Activated CD8-positive, alpha-beta memory T cell treated with anti-CD3 and anti-CD28 coated beads, Interleukin-2, amount 50 U/mL, for 24 hours (primary cell): ENCODE results near the gene RIPPLY3.
"Not testable (repeated sequence)": the region's sequence is repeated elsewhere in the genome, so short reads cannot be mapped to it uniquely, and the experiment has no call there.

Experiments
- DNase-seq: peaks from one replicate; pipeline ENCODE4 v3.0.0-alpha.2; 2020; ENCODE audit errors: extremely low read depth

RIPPLY3 gene

DNA sequence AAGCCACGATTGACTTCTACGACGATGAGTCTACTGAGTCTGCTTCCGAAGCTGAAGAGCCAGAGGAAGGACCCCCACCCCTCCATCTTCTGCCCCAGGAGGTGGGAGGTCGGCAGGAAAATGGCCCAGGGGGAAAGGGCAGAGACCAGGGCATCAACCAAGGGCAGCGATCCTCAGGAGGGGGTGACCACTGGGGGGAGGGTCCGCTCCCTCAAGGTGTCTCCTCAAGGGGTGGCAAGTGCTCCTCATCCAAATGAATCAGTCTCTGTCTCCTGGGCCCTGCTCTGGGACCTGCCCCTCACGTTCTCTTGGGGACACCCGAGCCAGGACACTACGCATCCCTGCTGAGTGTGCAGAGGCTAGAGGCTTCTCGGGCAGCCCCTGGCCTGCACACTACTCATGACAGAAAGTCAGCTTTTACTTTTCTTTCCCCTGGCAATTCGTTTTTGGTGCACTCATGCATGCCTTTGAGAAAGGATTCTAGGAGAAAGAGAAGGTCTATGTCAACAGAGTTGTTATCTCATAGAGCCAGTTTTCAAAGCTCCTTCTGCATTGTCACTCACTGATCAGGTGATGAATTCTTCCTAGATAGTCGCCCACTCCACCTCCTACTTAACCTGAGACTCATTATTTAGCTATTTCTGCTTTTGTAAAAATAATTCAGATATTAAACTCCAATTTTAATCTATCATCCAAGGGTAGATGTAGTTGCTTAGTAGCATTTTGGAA lies 11.6 kb downstream of the RIPPLY3 start:
- no peak for DNase-seq

DNA sequence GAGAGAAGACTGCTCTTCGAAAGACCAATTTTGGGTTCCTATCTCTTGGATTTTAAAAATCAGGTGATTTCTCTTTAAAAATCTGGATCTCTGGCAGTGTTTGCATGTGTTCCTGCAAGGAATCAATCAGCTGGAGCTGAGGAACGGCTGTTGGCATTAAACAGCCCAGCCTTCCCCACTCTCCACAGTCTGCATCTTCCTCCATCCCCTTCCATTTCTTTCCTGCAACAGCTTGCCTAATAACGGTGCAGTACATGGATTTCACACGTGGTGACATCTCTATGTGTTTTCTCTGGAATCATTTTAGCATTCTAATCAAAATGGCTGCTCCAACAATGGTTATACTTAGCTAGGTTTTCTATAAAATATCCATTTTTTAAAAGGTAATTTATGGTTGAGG lies 20.0 kb downstream of the RIPPLY3 start:
- DNase-seq = no peak

DNA sequence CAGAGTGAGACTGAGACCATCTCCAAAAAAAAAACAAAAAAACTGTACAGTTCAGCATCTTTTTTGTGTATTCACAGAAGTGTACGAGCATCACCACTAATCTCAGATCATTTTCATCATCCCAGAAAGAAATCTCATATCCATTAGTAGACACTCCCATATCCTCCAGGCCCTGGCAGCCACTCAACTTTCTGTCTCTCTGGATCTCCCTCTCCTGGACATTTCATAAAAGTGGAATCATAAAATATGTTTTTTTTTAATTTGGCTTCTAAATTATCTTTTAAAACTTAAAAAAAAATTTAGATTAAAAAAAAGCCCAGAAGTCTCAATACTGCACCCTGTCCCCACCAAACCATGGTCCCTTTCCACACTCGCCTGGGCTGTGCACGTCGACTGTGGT lies 22.1 kb downstream of the RIPPLY3 start:
- DNase-seq = no peak

DNA sequence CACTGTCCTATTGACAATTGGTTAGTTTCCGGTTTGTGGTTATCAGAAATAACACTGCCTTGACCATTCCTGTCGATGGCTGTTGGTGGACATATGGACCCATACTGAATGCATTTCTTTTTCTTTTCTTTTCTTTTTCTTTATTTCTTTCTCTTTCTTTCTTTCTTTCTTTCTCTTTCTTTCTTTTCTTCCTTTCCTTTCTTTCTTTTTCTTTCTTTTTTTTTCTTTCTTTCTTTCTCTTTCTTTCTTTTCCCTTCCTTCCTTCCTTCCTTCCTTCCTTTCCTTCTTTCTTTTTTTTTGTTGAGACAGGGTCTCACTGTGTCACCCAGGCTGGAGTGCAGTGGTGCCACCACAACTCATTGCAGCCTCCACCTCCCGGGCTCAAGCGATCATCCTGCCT lies 24.4 kb downstream of the RIPPLY3 start:
- no peak for DNase-seq

DNA sequence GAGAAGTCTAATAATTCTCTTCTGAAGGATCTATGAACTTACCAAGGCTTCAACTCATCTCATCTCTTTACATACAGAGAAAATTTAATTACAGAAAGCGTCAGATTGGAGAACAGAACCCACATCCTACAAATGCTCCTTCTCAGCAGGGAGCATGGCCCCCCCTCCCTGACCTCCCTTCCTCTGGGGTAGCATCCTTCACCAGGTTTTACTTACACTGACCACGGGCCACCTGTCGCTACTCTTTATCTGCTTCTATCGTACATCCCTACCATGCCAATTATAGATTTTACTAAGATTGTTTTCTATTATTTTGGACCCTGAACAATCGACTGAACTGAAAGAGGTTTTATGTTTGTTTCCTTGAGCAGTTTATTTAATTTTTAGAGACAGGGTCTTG lies 25.8 kb downstream of the RIPPLY3 start:
- DNase-seq = no peak

DNA sequence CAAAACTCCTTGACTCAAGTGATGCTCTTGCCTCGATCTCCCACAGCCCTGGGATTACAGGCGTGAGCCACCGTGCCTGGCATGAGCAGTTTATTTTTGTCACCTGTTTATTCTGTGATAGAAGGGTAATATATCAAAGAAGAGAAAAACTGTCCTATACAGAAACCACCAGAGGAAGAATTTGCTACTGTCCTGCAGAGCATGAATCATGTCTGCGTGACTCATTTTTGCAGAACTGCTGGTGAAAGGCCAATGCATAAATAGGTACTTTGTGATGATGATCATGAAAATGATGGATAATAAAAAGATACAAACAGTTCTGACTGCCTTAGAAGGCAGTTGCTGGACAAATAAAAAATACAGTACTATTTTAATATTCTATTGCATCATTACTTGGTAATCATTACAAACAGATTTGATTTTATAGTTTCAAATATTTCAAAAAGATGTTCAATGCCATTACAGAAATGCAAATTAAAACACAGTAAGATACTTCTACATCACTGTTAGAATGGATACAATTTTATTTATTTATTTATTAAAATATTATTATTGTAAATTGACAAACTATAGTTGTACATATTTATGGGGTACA lies 26.5 kb downstream of the RIPPLY3 start:
- DNase-seq = no peak

DNA sequence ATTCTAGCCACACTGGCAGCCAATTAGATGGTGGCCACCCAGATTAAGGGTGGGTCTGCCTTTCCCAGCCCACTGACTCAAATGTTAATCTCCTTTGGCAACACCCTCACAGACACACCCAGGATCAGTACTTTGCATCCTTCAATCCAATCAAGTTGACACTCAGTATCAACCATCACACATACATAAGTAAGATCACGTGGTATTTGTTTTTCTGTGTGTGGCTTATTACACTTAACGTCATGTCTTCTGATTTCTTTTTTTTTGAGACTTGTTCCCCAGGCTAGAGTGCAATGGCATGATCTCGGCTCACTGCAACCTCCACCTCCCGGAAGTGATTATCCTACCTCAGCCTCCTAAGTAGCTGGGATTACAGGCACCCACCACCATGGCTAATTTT lies 27.9 kb downstream of the RIPPLY3 start:
- DNase-seq = not testable (repeated sequence)

DNA sequence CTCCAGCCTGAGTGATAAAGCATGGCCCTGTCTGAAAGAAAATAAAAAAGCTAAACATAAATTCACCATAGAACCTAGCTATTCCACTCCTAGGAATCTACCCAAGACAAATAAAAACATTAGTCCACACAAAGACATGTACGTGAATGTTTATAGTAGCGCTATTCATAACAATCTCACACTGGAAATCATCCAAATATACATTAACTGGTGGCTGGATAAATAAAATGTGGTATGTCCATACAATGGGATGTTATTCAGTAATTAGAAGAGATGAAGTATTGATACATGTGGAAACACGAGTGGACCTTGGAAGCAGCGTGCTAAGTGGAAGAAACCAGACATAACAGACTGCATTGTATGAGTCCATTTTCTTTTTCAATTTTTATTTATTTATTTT lies 29.7 kb downstream of the RIPPLY3 start:
- DNase-seq = no peak

DNA sequence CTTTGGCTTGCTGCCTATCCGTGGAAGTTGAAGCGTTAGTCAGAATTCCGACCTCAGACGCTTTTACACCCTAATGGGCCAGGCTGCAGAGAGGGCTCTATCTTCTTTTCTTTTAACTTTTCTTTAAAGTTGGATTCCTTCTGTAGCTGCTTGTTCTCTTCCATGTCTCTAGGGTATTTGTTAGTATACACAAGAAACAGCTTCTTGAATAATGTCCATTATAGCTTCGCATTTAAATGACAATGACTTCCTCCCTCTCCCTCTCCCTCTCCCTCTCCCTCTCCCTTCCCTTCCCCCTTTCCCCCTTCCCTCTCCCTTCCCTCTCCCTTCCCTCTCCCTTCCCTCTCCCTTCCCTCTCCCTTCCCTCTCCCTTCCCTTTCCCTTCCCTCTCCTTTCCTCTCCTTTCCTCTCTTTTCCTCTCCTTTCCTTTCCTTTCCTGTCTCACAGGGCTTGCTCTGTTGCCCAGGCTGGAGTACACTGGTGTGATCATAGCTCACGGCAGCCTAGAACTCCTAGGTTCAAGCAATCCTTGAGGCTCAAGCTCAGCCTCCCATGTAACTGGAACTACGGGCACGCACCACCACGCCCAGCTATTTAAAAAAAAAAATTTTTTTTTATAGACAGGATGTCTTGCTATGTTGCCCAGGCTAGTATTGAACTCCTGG lies 33.0 kb downstream of the RIPPLY3 start:
- DNase-seq = no peak

DNA sequence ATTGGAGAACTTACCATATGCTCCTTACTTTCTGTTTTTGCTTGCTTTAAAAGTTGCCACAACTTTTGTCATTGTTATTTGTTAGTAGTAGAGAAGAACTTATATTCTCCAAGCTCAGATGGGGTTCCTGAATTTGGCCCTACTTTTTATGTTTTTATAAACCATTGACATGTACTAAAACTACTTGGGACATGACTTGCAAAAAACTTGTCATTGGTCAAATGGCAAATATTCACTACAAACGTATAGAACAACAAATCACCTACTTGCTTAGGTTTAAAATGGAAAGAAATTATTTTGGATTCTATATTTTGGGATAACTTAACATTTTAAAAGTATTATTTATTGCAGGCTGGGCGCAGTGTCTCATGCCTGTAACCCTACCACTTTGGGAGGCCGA lies 33.7 kb downstream of the RIPPLY3 start:
- no peak for DNase-seq

DNA sequence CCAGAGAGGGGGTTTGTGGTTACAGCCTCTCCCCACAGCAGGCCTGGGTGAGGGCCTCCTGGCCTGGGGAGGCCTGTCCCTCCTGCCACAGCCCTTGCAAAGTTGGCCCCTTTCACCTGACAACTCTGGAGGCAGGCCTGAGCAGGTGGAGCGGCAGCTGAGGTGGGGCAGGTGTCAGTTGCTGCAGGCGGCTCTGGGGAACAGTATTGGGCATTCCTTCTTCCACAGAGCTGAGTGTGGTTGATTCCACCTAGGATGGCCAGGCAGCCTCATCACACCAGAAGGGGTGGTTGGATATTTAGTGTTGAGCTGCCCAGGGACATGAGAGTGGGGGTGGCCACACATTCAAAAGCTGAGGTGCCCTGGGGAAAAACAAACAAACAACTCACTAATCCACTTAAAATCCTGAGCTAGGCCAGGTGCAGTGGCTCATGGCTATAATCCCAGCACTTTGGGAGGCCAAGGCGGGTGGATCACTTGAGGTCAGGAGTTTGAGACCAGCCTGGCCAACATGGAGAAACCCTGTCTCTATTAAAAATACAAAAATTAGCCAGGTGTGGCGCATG lies 35.3 kb downstream of the RIPPLY3 start:
- DNase-seq = no peak

DNA sequence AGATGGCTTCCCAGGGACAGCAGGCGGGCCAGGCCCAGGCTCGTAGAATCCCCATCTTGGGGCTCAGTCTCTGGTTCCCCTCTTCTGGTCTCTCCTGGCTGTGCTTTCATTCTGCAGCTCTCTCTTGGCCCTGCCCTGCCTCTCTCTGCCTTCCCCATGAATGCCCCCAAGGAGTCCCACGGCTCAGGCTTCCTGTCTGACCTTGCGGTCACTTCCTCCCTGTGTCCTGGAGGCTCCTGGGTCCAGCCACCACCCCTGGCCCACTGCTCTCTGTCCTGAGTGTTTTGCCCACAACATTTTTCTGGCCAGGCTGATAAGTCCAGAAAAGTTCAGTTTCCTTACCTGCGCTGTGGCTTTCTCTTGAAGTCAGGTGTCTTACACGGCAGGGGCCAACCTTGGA lies 37.3 kb downstream of the RIPPLY3 start:
- no peak for DNase-seq

DNA sequence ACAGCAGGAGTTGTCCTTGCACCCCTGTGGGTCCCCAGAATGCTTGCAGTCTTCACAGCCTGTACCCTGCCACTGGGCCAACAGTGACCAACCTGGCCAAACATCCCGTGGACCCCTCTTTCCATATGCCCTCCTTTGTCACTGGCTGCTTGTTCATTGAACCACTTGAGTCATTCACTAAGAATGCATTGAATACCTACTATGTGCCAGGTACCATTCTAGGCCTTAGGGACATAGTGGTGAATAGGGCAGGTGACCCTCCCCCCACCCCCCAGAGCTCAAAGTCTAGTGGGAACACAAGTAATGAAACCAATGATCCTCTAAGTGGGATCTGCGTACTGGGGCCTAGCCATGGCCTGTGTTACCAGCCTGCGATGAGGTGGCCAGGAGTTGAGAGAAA lies 38.1 kb downstream of the RIPPLY3 start:
- DNase-seq = no peak

DNA sequence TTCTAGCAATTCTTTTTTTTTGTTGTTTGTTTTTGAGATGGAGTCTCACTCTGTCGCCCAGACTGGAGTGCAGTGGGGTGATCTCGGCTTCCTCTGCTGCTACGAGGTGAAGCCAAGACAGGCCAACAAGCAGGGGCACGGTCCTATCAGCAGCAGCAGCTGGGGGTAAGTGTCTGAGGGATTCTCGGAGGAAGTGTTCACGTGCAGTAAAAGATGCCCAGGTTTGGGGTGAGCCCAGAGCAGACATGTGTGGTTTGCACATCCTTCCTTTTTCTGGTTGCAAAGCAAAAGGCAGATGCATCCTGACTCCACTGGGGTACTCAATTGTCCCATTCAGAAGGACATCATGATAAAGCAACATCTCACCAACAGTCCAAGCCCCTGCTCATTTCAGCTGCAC lies 38.6 kb downstream of the RIPPLY3 start:
- DNase-seq = no peak

DNA sequence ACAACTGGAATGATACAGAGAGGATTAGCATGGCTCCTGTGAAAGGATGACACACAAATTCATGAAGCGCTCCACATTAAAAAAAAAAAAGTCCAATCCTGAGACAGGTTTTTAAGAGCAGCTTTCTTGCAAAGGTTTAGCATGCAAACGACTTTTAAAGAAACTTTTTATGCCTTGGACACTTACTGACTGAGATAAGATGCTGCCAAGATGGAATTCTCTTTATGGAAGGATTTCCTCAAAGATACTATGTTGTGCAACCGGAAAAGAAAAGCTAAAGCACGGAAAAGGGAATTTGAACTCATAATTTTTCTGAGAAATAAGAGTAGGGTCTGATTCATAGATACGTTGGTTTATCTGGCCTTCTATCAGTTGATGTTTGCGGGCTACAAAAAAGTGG lies 39.1 kb downstream of the RIPPLY3 start:
- no peak for DNase-seq

DNA sequence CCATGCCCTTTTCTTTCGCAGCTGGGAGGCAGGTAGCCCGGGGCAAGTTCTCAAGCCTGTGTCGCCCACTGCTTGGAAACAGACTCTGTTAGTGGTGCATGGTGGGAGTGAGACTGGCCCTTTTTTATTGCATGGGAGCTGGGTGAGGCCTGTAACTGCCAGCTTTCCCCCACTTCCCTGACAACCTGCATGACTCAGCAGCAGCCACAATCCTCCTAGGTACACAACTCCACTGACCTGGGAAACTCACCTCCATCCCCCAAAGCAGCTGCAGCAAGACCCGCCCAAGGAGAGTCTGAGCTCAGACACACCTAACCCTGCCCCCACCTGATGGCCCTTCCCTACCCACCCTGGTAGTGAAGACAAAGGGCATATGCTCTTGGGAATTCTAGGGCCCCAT lies 40.6 kb downstream of the RIPPLY3 start:
- DNase-seq = no peak

DNA sequence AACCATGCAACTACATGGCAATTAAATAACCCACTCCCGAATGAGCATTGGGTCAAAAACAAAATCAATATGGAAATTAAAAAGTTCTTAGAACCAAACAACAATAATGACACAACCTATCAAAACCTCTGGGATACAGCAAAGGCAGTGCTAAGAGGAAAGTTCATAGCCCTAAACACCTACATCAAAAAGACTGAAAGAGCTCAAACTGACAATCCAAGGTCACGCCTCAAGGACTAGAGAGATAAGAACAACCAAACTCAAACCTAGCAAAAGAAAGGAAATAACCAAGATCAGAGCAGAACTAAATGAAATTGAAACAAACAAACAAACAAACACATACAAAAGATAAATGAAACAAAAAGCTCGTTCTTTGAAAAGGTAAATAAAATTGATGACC lies 43.2 kb downstream of the RIPPLY3 start:
- DNase-seq = not testable (repeated sequence)

DNA sequence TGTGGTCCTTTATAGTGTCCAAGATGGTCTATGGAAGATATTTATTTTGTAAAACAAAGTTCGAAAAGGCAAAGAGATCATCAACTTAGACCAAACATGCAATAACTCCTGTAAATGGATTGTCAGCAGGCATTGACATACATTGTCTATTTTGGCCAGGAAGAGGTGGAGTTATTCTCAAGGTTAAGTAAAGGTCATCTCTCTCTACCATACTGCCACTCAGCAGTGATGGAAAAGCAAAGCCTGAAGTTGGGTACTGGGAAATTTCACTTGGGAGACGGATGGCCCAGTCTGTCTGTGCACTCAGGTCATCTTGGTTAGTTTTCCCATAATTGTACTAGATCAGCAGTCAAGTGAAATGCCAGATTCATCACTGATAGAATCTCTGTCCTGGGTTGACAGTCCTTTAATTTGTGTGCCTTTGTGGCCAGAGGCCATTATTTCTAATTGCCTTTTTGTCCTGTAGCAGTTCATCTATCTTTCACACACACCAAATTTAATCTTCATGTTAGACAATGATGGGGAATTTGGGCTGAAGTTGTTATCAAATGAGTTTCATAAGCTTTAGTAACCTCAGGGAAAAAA lies 48.9 kb downstream of the RIPPLY3 start:
- no peak for DNase-seq

DNA sequence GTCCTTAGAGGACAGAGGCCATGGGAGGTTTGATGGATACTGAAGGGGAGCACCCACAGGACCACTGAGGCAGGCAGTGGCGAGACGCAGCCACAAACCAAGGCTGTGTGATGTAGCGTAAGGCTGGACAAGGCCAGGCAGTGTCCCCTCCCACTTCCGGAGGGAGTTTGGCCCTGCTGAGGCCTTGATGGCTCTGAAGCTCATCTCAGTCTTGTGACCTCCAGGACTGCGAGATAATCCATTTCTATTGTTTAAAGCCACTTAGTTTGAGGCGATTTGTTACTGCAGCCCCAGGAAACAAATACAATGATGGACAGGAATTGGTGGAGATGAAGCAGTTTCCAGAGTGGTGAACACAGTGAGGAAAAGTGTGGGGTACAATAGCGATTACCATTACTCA lies 51.1 kb downstream of the RIPPLY3 start:
- no peak for DNase-seq

DNA sequence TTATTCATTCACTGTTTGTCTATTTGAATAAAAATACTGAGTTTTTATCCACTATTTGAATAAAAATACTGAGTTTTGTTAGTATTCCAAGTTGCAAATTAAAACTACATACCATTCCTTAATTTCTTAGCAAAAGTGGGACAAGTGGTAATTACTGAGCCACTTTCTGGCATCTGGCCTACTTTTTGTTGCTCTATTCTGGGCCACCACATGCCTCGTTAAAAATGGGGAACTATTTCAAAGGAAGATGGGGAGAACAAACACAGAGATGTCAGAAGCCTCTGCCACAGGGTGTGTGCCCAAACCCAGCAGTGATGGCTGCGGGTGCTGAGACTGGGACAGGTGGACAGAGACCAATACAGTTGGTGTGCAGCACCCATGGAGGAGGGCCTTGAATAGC lies 51.8 kb downstream of the RIPPLY3 start:
- DNase-seq = no peak

DNA sequence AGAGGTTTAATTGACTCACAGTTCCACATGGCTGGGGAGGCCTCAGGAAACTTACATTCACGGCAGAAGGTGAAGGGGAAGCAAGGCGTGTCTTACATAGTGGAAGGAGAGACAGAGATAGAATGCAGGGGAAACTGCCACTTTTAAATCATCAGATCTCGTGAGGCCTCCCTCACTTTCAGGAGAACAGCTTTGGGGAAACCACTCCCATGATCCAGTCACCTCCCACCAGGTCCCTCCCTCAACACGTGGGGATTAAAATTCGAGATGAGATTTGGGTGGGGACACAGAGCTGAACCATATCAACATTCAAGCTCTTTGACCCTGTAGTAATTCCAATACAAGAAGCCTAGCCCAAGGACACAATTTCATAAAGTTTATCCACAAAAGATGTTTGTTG lies 52.7 kb downstream of the RIPPLY3 start:
- DNase-seq = no peak

DNA sequence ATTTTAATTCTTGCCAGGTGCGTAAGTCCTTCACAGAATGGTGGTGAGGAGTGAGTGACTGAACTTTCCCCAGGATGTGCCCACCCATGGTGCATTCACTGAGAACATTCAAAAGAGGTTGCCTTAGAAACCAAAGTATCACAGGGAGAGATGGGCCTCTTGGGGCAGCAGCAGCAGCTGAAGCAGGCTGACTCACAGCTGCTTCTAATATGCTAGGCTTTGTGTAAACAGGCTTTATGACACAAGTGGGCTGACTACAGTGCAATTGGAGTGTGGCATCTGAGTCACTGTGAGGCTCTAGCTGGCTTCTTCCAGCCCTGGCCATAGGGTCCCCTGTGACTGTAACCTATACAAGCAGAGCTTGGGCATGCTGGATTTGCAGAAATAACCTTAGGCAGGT lies 53.8 kb downstream of the RIPPLY3 start:
- no peak for DNase-seq
